ENCODE results near the gene FAM72B.
"Not testable (repeated sequence)": the region's sequence is repeated elsewhere in the genome, so short reads cannot be mapped to it uniquely, and the experiment has no call there.

FAM72B gene
- 0.21 to 0.48 reads per million in 2 donors for total RNA-seq

GRCh38 chr1:121184290-121185127 is at the start of gene FAM72B, which contains the start of gene SRGAP2C:
TSS of gene FAM72B (minus strand) at chr1:121184340. CDS start at chr1:121183489, 851 bp downstream.
TSS of gene SRGAP2C (plus strand) at chr1:121184975. CDS start at chr1:121187447, 2,472 bp downstream.
- peak; percentile 79 for DNase-seq

GRCh38 chr1:121232445-121233125 is 48.4 kb upstream of the FAM72B start:
- DNase-seq, result not testable (repeated sequence)

GRCh38 chr1:121230636-121231035 is 46.5 kb upstream of the FAM72B start:
- DNase-seq, result not testable (repeated sequence)

GRCh38 chr1:121227544-121228330 is 43.6 kb upstream of the FAM72B start:
- not testable (repeated sequence) for DNase-seq

- DNase-seq, result not testable (repeated sequence)
Observed at GRCh38 chr1:121226925-121227324, 42.8 kb upstream of the FAM72B start.

GRCh38 chr1:121226295-121226904 is 42.3 kb upstream of the FAM72B start:
- DNase-seq, result not testable (repeated sequence)

GRCh38 chr1:121224714-121225113 is 40.6 kb upstream of the FAM72B start:
- not testable (repeated sequence) for DNase-seq

GRCh38 chr1:121221770-121222169 is 37.6 kb upstream of the FAM72B start:
- not testable (repeated sequence) for DNase-seq

- DNase-seq, result not testable (repeated sequence)
Observed at GRCh38 chr1:121216676-121217075, 32.5 kb upstream of the FAM72B start.

- DNase-seq, result not testable (repeated sequence)
Observed at GRCh38 chr1:121215699-121216417, 31.7 kb upstream of the FAM72B start.

- DNase-seq, result not testable (repeated sequence)
Observed at GRCh38 chr1:121214544-121215156, 30.5 kb upstream of the FAM72B start.

- DNase-seq, result not testable (repeated sequence)
Observed at GRCh38 chr1:121213491-121213890, 29.4 kb upstream of the FAM72B start.

GRCh38 chr1:121210778-121211177 is 26.6 kb upstream of the FAM72B start:
- DNase-seq, result not testable (repeated sequence)

- DNase-seq, result not testable (repeated sequence)
Observed at GRCh38 chr1:121208375-121208774, 24.2 kb upstream of the FAM72B start.

GRCh38 chr1:121207328-121207727 is 23.2 kb upstream of the FAM72B start:
- not testable (repeated sequence) for DNase-seq

GRCh38 chr1:121205786-121206711 is 21.9 kb upstream of the FAM72B start:
- DNase-seq, result not testable (repeated sequence)

- not testable (repeated sequence) for DNase-seq
Observed at GRCh38 chr1:121202986-121203385, 18.8 kb upstream of the FAM72B start.

GRCh38 chr1:121200985-121201981 is 17.1 kb upstream of the FAM72B start:
- not testable (repeated sequence) for DNase-seq

GRCh38 chr1:121200232-121200631 is 16.1 kb upstream of the FAM72B start:
- not testable (repeated sequence) for DNase-seq
